ENCODE results near the gene FSIP1.

FSIP1 gene

DNA sequence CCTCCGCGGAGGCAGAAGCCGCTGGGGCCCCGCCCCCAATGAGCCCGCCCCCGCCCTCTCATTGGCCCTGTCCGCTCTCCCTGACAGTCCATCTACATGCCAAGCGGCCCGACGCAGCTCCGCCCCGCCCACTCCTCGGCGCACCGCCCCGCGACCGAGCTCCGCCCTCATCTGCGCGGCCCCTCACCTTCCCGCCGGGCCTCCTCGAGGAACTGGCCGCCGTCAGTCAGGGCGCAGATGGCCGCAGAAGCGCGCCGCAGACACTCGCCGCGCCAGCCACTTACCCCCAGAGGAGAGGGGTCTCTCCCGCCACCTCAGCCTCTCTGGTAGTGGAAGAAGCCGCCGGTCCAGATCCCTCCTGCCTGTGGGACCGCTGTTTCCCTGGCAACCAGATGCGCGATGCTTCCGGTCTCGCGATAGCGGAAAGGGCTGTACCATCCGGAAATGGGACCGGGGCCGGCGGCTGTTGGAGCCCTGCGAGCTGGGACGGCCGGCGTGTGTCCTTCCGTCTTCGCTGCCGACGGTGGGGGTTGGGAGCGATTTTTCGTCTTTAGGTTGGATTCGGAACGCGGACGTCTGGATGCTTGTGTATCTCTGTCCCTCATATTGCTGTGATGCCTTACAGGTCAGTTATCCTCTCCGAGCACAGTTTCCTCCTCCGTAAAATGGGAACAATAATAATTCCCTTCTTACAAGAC is at the start of gene FSIP1:
Gene FSIP1 (minus strand): TSS at position 401 of the 698 bp plus-strand sequence. CDS start 6,317 bp downstream, outside the sequence.
- Histone ChIP-seq H3K27ac (peak within 1 kb of the TSS; percentile 53), H3K9me3 (ENCODE audit: severe bottlenecking) (no peaks in the 10 kb centered on the region), H3K36me3 (no peaks in the 10 kb centered on the region), H3K27me3 (ENCODE audit: insufficient read depth, low read depth, severe bottlenecking) (no peaks in the 10 kb centered on the region), H3K4me3 (ENCODE audit: low read depth, low read length) (peak within 1 kb of the TSS; percentile 89)
- peak; percentile 96 for DNase-seq
- TF ChIP-seq, protein P1, sequence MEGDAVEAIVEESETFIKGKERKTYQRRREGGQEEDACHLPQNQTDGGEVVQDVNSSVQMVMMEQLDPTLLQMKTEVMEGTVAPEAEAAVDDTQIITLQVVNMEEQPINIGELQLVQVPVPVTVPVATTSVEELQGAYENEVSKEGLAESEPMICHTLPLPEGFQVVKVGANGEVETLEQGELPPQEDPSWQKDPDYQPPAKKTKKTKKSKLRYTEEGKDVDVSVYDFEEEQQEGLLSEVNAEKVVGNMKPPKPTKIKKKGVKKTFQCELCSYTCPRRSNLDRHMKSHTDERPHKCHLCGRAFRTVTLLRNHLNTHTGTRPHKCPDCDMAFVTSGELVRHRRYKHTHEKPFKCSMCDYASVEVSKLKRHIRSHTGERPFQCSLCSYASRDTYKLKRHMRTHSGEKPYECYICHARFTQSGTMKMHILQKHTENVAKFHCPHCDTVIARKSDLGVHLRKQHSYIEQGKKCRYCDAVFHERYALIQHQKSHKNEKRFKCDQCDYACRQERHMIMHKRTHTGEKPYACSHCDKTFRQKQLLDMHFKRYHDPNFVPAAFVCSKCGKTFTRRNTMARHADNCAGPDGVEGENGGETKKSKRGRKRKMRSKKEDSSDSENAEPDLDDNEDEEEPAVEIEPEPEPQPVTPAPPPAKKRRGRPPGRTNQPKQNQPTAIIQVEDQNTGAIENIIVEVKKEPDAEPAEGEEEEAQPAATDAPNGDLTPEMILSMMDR (IDR thresholded peaks at IDR 0.05; ENCODE audit: low read depth, low read length): no peak

GRCh38 chr15:39830166-39830565 is 47.5 kb upstream of the FSIP1 start:
- Histone ChIP-seq H3K4me3 (ENCODE audit: low read depth, low read length) (no peak overlapping the region), H3K9me3 (ENCODE audit: severe bottlenecking) (no peaks in the 10 kb centered on the region), H3K36me3 (no peaks in the 10 kb centered on the region), H3K27ac (no peak overlapping the region), H3K27me3 (ENCODE audit: insufficient read depth, low read depth, severe bottlenecking) (no peaks in the 10 kb centered on the region)
- TF ChIP-seq, protein P1 (IDR thresholded peaks at IDR 0.05; ENCODE audit: low read depth, low read length): no peak
- DNase-seq: no peak

GRCh38 chr15:39828374-39828931 is 45.8 kb upstream of the FSIP1 start:
- peak; percentile 77 for DNase-seq
- H3K27ac ChIP-seq: no peak overlapping the region
- no peak overlapping the region for H3K4me3 ChIP-seq (ENCODE audit: low read depth, low read length)
- no peaks in the 10 kb centered on the region for H3K36me3 ChIP-seq
- no peaks in the 10 kb centered on the region for H3K27me3 ChIP-seq (ENCODE audit: insufficient read depth, low read depth, severe bottlenecking)
- TF ChIP-seq, protein P1 (IDR thresholded peaks at IDR 0.05; ENCODE audit: low read depth, low read length): no peak
- no peaks in the 10 kb centered on the region for H3K9me3 ChIP-seq (ENCODE audit: severe bottlenecking)

GRCh38 chr15:39826975-39827374 is 44.3 kb upstream of the FSIP1 start:
- TF ChIP-seq, protein P1 (IDR thresholded peaks at IDR 0.05; ENCODE audit: low read depth, low read length): no peak

GRCh38 chr15:39823634-39824033 is 41.0 kb upstream of the FSIP1 start:
- TF ChIP-seq, protein P1 (IDR thresholded peaks at IDR 0.05; ENCODE audit: low read depth, low read length): no peak
- Histone ChIP-seq H3K27ac (no peak overlapping the region), H3K4me3 (ENCODE audit: low read depth, low read length) (no peak overlapping the region), H3K9me3 (ENCODE audit: severe bottlenecking) (no peaks in the 10 kb centered on the region), H3K36me3 (no peaks in the 10 kb centered on the region), H3K27me3 (ENCODE audit: insufficient read depth, low read depth, severe bottlenecking) (no peaks in the 10 kb centered on the region)
- DNase-seq: no peak

More at GRCh38 chr15:39826975-39827374, 44.3 kb upstream of the FSIP1 start:
- no peaks in the 10 kb centered on the region for H3K27me3 ChIP-seq (ENCODE audit: insufficient read depth, low read depth, severe bottlenecking)
- no peak overlapping the region for H3K27ac ChIP-seq
- no peaks in the 10 kb centered on the region for H3K9me3 ChIP-seq (ENCODE audit: severe bottlenecking)
- H3K36me3 ChIP-seq: no peaks in the 10 kb centered on the region
- H3K4me3 ChIP-seq (ENCODE audit: low read depth, low read length): no peak overlapping the region
- no peak for DNase-seq
